HEK293 (cell line): ENCODE measurements around the gene SAMD3.

ENCODE experiments used
- GFI1B ChIP-seq: fragments of 450-650 bp; formaldehyde crosslinking; IDR thresholded peaks from 2 replicates; pipeline ENCODE4 v1.5.1; 2016; ENCODE audit warnings: missing biosample characterization, missing genetic modification characterization
- PRDM4 ChIP-seq: fragments of 450-650 bp; formaldehyde crosslinking; IDR thresholded peaks from 2 replicates; pipeline ENCODE4 v1.5.1; 2017; ENCODE audit warnings: missing biosample characterization, missing genetic modification characterization
- ZNF169 ChIP-seq: fragments of 450-650 bp; formaldehyde crosslinking; IDR thresholded peaks from 2 replicates; pipeline ENCODE4 v1.5.1; 2016; ENCODE audit warnings: missing biosample characterization, missing genetic modification characterization
- ZNF174 ChIP-seq: fragments of 450-650 bp; formaldehyde crosslinking; IDR thresholded peaks from 2 replicates; pipeline ENCODE4 v1.5.0; 2017; ENCODE audit warnings: missing biosample characterization, mild to moderate bottlenecking, missing genetic modification characterization
- ZNF214 ChIP-seq: fragments of 450-650 bp; formaldehyde crosslinking; IDR thresholded peaks from 2 replicates; pipeline ENCODE4 v1.5.1; 2017; ENCODE audit warnings: missing biosample characterization, mild to moderate bottlenecking, missing genetic modification characterization, borderline replicate concordance
- ZNF274 ChIP-seq, 2 experiments: fragments of 200-500 bp in 1 of 2; fragments of 450-650 bp in 1 of 2; sonication (Bioruptor generic) in 1 of 2; formaldehyde crosslinking in 1 of 2; IDR thresholded peaks; 2 replicates each; pipeline versions ENCODE4 v1.5.1 to v1.6.1; 2014 to 2016; ENCODE audit warnings: borderline replicate concordance in 1 of 2, inconsistent platforms in 1 of 2, low read length in 1 of 2, missing biosample characterization in 1 of 2, missing genetic modification characterization in 1 of 2
- ZNF513 ChIP-seq: fragments of 450-650 bp; IDR thresholded peaks from 2 replicates; pipeline ENCODE4 v1.5.1; 2018; ENCODE audit warnings: missing biosample characterization, missing genetic modification characterization
- TF ChIP-seq, protein P1 (sequence below): fragments of 450-650 bp; formaldehyde crosslinking; IDR thresholded peaks from 2 replicates; pipeline ENCODE4 v1.5.1; 2016; ENCODE audit warnings: missing biosample characterization, missing genetic modification characterization

DNA sequence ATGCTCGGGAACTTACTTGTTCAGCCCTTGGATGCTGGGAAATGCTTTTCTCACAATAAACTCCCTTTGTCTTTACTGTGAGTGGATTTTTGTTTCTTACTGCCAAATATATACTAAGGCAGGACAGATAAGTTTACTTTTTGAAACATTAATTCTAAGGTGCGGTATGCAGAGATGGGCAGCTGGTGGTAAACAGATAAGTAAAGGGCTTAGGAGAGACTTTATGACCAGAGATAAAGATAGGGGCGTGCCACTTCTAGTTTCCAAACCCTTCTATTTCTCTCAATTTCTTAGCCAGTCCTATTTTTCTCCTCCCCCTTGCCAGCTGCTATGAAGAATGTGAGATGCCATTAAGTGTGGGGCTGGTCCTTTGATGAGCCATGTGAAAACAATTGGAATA lies 16.3 kb downstream of the SAMD3 start:
- TF ChIP-seq PRDM4 (no peak), ZNF169 (tag by site-specific recombination) (no peak), GFI1B (tag by site-specific recombination) (no peak), ZNF513 (no peak), ZNF274 (IDR thresholded peaks at IDR 0.05; ENCODE audit: low read length) (no peak), ZNF274 (tag by site-specific recombination; IDR thresholded peaks at IDR 0.05; ENCODE audit: borderline replicate concordance) (no peak), ZNF174 (no peak), ZNF214 (tag by site-specific recombination) (no peak)
- TF ChIP-seq, protein P1, sequence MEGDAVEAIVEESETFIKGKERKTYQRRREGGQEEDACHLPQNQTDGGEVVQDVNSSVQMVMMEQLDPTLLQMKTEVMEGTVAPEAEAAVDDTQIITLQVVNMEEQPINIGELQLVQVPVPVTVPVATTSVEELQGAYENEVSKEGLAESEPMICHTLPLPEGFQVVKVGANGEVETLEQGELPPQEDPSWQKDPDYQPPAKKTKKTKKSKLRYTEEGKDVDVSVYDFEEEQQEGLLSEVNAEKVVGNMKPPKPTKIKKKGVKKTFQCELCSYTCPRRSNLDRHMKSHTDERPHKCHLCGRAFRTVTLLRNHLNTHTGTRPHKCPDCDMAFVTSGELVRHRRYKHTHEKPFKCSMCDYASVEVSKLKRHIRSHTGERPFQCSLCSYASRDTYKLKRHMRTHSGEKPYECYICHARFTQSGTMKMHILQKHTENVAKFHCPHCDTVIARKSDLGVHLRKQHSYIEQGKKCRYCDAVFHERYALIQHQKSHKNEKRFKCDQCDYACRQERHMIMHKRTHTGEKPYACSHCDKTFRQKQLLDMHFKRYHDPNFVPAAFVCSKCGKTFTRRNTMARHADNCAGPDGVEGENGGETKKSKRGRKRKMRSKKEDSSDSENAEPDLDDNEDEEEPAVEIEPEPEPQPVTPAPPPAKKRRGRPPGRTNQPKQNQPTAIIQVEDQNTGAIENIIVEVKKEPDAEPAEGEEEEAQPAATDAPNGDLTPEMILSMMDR: no peak
